ENCODE results near the gene PKN3. TPM values are rescaled to one million over a fixed set of nuclear protein-coding genes. Genes with fewer than 3 reads are reported as not detected.

Gene PKN3
- total RNA-seq, 1 experiment from 2014 or later: 29.4 TPM

DNA sequence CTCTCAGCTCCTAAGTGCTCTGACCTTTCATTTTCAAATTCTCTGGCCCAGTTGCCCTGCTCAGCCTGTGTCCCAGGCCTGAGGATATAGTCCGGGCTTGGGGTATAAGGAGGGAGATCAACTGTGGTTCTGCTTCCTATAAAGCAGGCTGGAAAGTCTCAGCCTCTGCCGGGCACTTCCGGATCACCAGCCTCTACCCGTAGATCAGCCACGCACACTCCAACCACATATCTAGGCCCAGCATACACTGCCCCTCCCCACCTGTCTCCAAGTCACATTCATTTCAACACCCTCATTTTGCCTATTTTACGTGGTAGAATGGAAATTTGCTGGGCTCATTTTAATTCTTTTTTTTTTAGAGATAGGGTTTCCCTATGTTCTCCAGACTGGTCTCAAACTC lies 66.3 kb downstream of the PKN3 start:
- no peak for DNase-seq

More for the DNA sequence above, 66.3 kb downstream of the PKN3 start:
- Histone ChIP-seq H3K36me3 (replicated peaks; ENCODE audit: control insufficient read depth, insufficient read depth, low read length) (no peaks in the 10 kb centered on the region), H3K4me3 (ENCODE audit: insufficient read depth, low read depth, low read length) (no peak overlapping the region), H3K27me3 (ENCODE audit: control insufficient read depth, insufficient read depth, low read length) (no peaks in the 10 kb centered on the region)

Other genes starting within 250 kb of the PKN3 start
- gene ODF2, start 246.5 kb upstream of the PKN3 start, total RNA-seq (2014; rRNA removed; shearing (Covaris generic)): 12.0 and 15.8 TPM in 2 replicates
- gene GLE1, start 197.8 kb upstream of the PKN3 start, total RNA-seq (2014; rRNA removed; shearing (Covaris generic)): 21.2 and 24.5 TPM in 2 replicates
- gene SPTAN1, start 149.9 kb upstream of the PKN3 start, total RNA-seq (2014; rRNA removed; shearing (Covaris generic)): 124 and 132 TPM in 2 replicates
- 82.3 and 113 TPM in 2 replicates for gene DYNC2I2, start 45.7 kb upstream of the PKN3 start, total RNA-seq (2014; rRNA removed; shearing (Covaris generic))
- 798 and 1,235 TPM in 2 replicates for gene SET, start 13.3 kb upstream of the PKN3 start, total RNA-seq (2014; rRNA removed; shearing (Covaris generic))
- 66.5 and 76.6 TPM in 2 replicates for gene ZDHHC12, start 21.6 kb downstream of the PKN3 start, total RNA-seq (2014; rRNA removed; shearing (Covaris generic))
- 19.6 and 31.1 TPM in 2 replicates for gene ZER1, start 69.4 kb downstream of the PKN3 start, total RNA-seq (2014; rRNA removed; shearing (Covaris generic))
- gene TBC1D13, start 84.8 kb downstream of the PKN3 start, total RNA-seq (2014; rRNA removed; shearing (Covaris generic)): 15.3 and 16.8 TPM in 2 replicates
- gene ENDOG, start 116.0 kb downstream of the PKN3 start, total RNA-seq (2014; rRNA removed; shearing (Covaris generic)): 15.5 and 32.9 TPM in 2 replicates
- gene SPOUT1, start 127.3 kb downstream of the PKN3 start, total RNA-seq (2014; rRNA removed; shearing (Covaris generic)): 49.0 and 70.7 TPM in 2 replicates
- gene KYAT1, start 179.4 kb downstream of the PKN3 start, total RNA-seq (2014; rRNA removed; shearing (Covaris generic)): 47.9 and 49.0 TPM in 2 replicates
- gene LRRC8A, start 179.6 kb downstream of the PKN3 start, total RNA-seq (2014; rRNA removed; shearing (Covaris generic)): 67.2 and 76.0 TPM in 2 replicates
- 24.3 and 27.2 TPM in 2 replicates for gene PHYHD1, start 218.5 kb downstream of the PKN3 start, total RNA-seq (2014; rRNA removed; shearing (Covaris generic))
- gene DOLK, start 245.1 kb downstream of the PKN3 start, total RNA-seq (2014; rRNA removed; shearing (Covaris generic)): 18.6 and 20.9 TPM in 2 replicates
- gene NUP188, start 245.2 kb downstream of the PKN3 start, total RNA-seq (2014; rRNA removed; shearing (Covaris generic)): 81.3 and 87.9 TPM in 2 replicates